ENCODE measurements around the gene TBCK. TPM values are rescaled to one million over a fixed set of nuclear protein-coding genes. Genes with fewer than 3 reads are reported as not detected.
"Not testable (repeated sequence)": the region's sequence is repeated elsewhere in the genome, so short reads cannot be mapped to it uniquely, and the experiment has no call there.

TBCK gene
- total and polyA plus RNA-seq, 3 experiments from 2014 or later: 21.0 to 23.9 (median 21.7) TPM

DNA sequence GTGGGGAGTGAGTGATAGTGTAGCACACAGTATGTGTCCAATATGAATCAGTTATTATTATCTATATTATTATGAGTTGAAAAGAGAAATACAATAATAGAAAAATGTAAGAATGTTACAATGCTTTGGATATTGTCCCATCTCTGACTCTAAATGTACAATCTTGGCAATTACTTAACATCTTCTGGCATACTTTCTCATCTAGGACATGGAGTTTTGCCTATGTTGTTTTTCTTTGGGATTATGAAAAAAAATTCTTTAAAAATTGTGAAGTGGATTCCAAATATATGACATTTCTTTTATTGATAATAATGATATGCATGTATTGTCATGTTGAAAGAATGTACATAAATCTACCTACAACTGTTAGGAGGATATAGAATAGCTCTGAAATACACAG lies 84.1 kb downstream of the TBCK start:
- H3K4me1 Mint-ChIP-seq: no peaks in the 10 kb centered on the region
- H3K27ac ChIP-seq (ENCODE audit: low read depth, low read length): no peak overlapping the region

DNA sequence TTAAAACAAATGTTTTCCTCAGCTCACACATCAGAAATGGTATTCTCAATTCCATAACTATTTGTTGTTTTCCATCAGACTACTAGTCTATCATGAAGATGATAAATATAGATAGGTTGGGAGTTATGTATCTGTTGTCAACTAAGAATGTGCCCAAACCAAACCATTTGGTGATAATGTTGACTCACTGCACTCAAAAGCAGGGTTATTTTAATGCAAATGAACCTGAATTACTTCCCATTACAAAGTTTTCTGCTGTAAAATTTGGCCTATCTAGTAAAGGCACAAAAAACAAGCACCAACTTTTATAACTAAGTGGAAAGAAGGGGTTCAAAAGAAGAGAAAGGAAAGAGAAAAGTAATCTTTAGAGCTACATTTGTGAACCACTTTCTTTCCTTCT lies 93.5 kb downstream of the TBCK start:
- Histone ChIP-seq H3K9me3 (ENCODE audit: low read length) (no peaks in the 10 kb centered on the region), H3K27ac (ENCODE audit: low read depth, low read length) (no peak overlapping the region), H3K36me3 (ENCODE audit: insufficient read depth, low read length) (no peaks in the 10 kb centered on the region), H3K4me1 (ENCODE audit: insufficient read depth, low read length) (no peaks in the 10 kb centered on the region), H3K4me3 (ENCODE audit: low read length) (no peak overlapping the region), H3K27me3 (ENCODE audit: insufficient read depth, low read length, poor library complexity, severe bottlenecking) (no peaks in the 10 kb centered on the region)
- peaks cover 0 to 6% (median 0%) of the 10 kb centered on the region in 5 donors for H3K9me3 Mint-ChIP-seq
- peaks cover 0 to 1% of the 10 kb centered on the region in 2 donors for H3K27me3 Mint-ChIP-seq
- POLR2A ChIA-PET: no interaction called here
- DNase-seq: no peak
- peaks cover 20 to 36% (median 21%) of the 10 kb centered on the region in 3 donors for H3K36me3 Mint-ChIP-seq
- no peaks in the 10 kb centered on the region for H3K4me1 Mint-ChIP-seq
- CTCF ChIA-PET: no interaction called here
- H3K4me3 Mint-ChIP-seq: no peak overlapping the region
- H3K27ac Mint-ChIP-seq: peak overlapping the region in 1 of 8 donors; percentile 36

More for the DNA sequence above, 84.1 kb downstream of the TBCK start:
- Mint-ChIP-seq H3K9me3 (no peaks in the 10 kb centered on the region), H3K27ac (no peak overlapping the region), H3K4me3 (no peak overlapping the region), H3K27me3 (no peaks in the 10 kb centered on the region), H3K36me3 (peaks cover 18 to 79% (median 33%) of the 10 kb centered on the region in 3 donors)
- CTCF ChIA-PET: no interaction called here
- POLR2A ChIA-PET: no interaction called here
- no peaks in the 10 kb centered on the region for H3K27me3 ChIP-seq (ENCODE audit: insufficient read depth, low read length, poor library complexity, severe bottlenecking)
- no peak overlapping the region for H3K4me3 ChIP-seq (ENCODE audit: low read length)
- no peaks in the 10 kb centered on the region for H3K4me1 ChIP-seq (ENCODE audit: insufficient read depth, low read length)
- H3K36me3 ChIP-seq (ENCODE audit: insufficient read depth, low read length): no peaks in the 10 kb centered on the region
- no peak for DNase-seq
- no peaks in the 10 kb centered on the region for H3K9me3 ChIP-seq (ENCODE audit: low read length)

DNA sequence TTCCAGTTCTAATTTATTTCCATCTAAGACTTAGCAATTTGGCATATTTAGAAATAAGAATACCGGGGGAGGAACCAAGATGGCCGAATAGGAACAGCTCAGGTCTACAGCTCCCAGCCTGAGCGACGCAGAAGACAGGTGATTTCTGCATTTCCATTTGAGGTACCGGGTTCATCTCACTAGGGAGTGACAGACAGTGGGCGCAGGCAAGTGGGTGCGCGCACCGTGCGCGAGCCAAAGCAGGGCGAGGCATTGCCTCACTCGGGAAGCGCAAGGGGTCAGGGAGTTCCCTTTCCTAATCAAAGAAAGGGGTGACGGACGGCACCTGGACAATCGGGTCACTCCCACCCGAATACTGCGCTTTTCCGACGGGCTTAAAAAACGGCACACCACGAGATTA lies 102.7 kb downstream of the TBCK start:
- H3K4me3 ChIP-seq (ENCODE audit: low read length); H3K27ac ChIP-seq (ENCODE audit: low read depth, low read length); H3K4me1 ChIP-seq (ENCODE audit: insufficient read depth, low read length); H3K4me1 Mint-ChIP-seq; H3K27ac Mint-ChIP-seq; H3K9me3 Mint-ChIP-seq; H3K9me3 ChIP-seq (ENCODE audit: low read length); DNase-seq; H3K36me3 ChIP-seq (ENCODE audit: insufficient read depth, low read length); H3K4me3 Mint-ChIP-seq; H3K27me3 Mint-ChIP-seq; H3K27me3 ChIP-seq (ENCODE audit: insufficient read depth, low read length, poor library complexity, severe bottlenecking); CTCF ChIA-PET; POLR2A ChIA-PET: not testable (repeated sequence)
- peaks cover 8 to 26% (median 8%) of the 10 kb centered on the region in 3 donors for H3K36me3 Mint-ChIP-seq

DNA sequence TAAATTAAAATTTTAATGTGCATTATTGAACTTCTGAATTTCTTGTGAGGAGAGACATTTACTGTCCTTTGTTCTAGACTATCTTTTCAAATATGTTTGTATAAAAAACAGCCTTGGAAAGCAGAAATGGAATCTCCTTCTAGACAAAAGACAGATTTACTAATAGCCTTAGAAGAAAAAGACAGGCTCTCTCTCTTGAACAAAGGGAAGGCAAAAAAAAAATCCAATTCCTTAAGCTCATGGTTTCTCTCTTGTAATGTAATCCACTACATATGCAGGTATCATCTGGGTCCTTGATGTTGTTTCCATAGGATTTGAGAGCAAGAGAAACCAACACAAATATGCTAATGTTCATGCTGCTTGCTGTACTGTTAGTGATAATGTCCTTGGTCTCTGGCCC lies 106.0 kb downstream of the TBCK start:
- H3K27me3 ChIP-seq (ENCODE audit: insufficient read depth, low read length, poor library complexity, severe bottlenecking): no peaks in the 10 kb centered on the region
- H3K4me1 ChIP-seq (ENCODE audit: insufficient read depth, low read length): no peaks in the 10 kb centered on the region
- ChIA-PET POLR2A (no interaction called here), CTCF (no interaction called here)
- Mint-ChIP-seq H3K4me1 (no peaks in the 10 kb centered on the region), H3K27ac (no peak overlapping the region), H3K4me3 (no peak overlapping the region), H3K36me3 (peaks cover 9 to 32% (median 12%) of the 10 kb centered on the region in 3 donors), H3K27me3 (no peaks in the 10 kb centered on the region), H3K9me3 (no peaks in the 10 kb centered on the region)
- no peak overlapping the region for H3K4me3 ChIP-seq (ENCODE audit: low read length)
- H3K36me3 ChIP-seq (ENCODE audit: insufficient read depth, low read length): peaks cover 6% of the 10 kb centered on the region
- DNase-seq: no peak
- H3K9me3 ChIP-seq (ENCODE audit: low read length): no peaks in the 10 kb centered on the region
- no peak overlapping the region for H3K27ac ChIP-seq (ENCODE audit: low read depth, low read length)

DNA sequence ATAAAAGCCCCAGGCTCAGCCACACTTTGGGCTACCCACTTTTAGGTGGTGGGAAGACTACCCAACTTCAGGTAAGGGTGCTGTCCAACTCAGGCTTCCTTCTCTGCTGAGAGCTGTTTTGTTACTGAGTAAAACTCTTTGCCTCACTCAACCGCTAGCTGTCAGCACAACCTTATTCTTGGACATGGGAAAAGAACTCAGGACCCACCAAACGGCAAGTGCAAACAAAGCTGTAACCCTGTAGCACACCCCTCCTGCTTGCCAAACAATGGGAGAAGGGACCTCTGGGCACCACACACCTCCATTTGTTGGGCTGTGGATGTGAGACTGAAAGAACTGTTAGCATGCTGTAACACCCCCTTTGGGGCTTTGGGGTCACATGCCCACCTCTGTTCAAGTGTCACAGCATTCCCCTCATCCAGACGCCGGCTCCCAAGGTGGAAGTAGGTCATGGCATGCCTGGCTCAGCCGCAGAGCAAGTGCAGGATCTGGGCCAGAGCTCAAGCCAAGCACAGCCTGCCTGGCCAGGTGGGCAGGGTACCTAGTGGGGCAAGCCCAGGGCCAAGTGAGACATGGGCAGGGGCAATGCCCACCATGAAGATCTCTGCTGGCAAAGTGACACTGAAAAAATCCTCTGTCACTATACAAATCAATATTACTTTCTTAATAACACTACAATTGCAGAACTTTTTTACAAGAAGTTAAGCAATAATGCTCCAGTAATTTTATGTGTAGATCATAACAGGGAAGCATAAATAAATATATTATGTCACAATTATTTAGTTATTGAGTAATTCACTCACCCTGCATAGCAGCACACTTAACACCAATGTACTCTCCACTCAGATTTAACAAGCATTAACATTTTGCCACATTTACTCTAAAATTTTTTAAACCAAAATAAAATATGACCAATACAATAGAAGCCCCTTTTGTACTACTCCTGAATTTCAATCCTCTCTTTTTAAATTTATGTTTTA lies 107.2 kb downstream of the TBCK start:
- H3K4me3 Mint-ChIP-seq: no peak overlapping the region
- no peaks in the 10 kb centered on the region for H3K4me1 Mint-ChIP-seq
- no peaks in the 10 kb centered on the region for H3K27me3 Mint-ChIP-seq
- no peak overlapping the region for H3K27ac ChIP-seq (ENCODE audit: low read depth, low read length)
- H3K36me3 ChIP-seq (ENCODE audit: insufficient read depth, low read length): peaks cover 6% of the 10 kb centered on the region
- H3K4me3 ChIP-seq (ENCODE audit: low read length): no peak overlapping the region
- H3K4me1 ChIP-seq (ENCODE audit: insufficient read depth, low read length): no peaks in the 10 kb centered on the region
- peaks cover 9 to 32% (median 12%) of the 10 kb centered on the region in 3 donors for H3K36me3 Mint-ChIP-seq
- H3K9me3 Mint-ChIP-seq: no peaks in the 10 kb centered on the region
- no peak for DNase-seq
- H3K9me3 ChIP-seq (ENCODE audit: low read length): no peaks in the 10 kb centered on the region
- POLR2A ChIA-PET: no interaction called here
- CTCF ChIA-PET: no interaction called here
- H3K27me3 ChIP-seq (ENCODE audit: insufficient read depth, low read length, poor library complexity, severe bottlenecking): no peaks in the 10 kb centered on the region
- H3K27ac Mint-ChIP-seq: no peak overlapping the region

DNA sequence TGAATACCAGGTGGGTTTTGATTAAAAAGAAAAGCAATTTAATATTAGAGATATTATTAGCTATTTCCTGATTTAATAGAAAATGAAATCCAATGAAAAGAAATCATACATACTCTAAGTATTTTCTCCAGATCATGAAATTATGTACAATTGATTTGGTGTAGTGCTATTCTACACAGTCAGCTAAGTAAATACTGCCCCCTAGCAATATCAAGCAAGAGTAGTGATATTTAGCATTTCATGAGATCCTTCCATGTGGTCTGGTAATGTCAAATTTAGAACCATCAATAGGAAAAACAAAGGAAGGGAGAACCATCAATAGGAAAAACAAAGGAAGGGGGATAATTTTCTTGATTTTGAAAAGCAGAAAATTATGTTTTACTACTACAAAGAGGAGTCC lies 114.6 kb downstream of the TBCK start:
- Mint-ChIP-seq H3K27me3 (no peaks in the 10 kb centered on the region), H3K27ac (no peak overlapping the region), H3K4me3 (no peak overlapping the region), H3K4me1 (no peaks in the 10 kb centered on the region), H3K9me3 (no peaks in the 10 kb centered on the region), H3K36me3 (peaks cover 3 to 14% (median 5%) of the 10 kb centered on the region in 3 donors)
- no peak overlapping the region for H3K4me3 ChIP-seq (ENCODE audit: low read length)
- H3K9me3 ChIP-seq (ENCODE audit: low read length): no peaks in the 10 kb centered on the region
- no peaks in the 10 kb centered on the region for H3K4me1 ChIP-seq (ENCODE audit: insufficient read depth, low read length)
- POLR2A ChIA-PET: no interaction called here
- no peak for DNase-seq
- H3K36me3 ChIP-seq (ENCODE audit: insufficient read depth, low read length): no peaks in the 10 kb centered on the region
- H3K27ac ChIP-seq (ENCODE audit: low read depth, low read length): no peak overlapping the region
- CTCF ChIA-PET: no interaction called here
- H3K27me3 ChIP-seq (ENCODE audit: insufficient read depth, low read length, poor library complexity, severe bottlenecking): no peaks in the 10 kb centered on the region

DNA sequence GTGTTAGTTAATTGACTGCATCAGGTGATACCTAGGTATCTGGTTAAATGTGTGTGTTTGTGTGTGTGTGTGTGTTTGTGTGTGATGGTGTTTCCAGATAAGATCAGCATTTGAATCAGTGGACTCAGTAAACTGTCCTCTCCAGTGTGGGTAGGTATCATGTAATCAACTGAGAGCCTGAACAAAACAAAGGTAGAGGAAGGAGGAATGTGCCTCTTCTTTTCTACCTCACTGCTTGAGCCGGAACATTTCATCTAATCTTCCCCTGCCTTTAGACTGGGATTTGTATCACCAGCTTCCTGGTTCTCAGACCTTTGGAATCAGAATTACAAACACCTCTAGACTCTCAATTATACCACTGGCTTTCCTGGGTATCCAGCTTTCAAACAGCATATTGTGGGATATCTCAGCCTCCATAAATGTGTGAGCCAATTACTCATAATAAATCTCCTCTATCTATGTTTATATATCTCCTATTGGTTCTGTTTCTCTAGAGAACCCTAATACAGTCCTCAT lies 120.5 kb downstream of the TBCK start:
- CTCF ChIA-PET: no interaction called here
- POLR2A ChIA-PET: no interaction called here
- Histone ChIP-seq H3K4me3 (ENCODE audit: low read length) (no peak overlapping the region), H3K36me3 (ENCODE audit: insufficient read depth, low read length) (peaks cover 11% of the 10 kb centered on the region), H3K27ac (ENCODE audit: low read depth, low read length) (no peak overlapping the region), H3K9me3 (ENCODE audit: low read length) (no peaks in the 10 kb centered on the region), H3K27me3 (ENCODE audit: insufficient read depth, low read length, poor library complexity, severe bottlenecking) (no peaks in the 10 kb centered on the region), H3K4me1 (ENCODE audit: insufficient read depth, low read length) (no peaks in the 10 kb centered on the region)
- no peak for DNase-seq
- Mint-ChIP-seq H3K9me3 (no peaks in the 10 kb centered on the region), H3K36me3 (peaks cover 16 to 46% (median 29%) of the 10 kb centered on the region in 3 donors), H3K27me3 (no peaks in the 10 kb centered on the region), H3K4me1 (no peaks in the 10 kb centered on the region), H3K4me3 (no peak overlapping the region), H3K27ac (no peak overlapping the region)

DNA sequence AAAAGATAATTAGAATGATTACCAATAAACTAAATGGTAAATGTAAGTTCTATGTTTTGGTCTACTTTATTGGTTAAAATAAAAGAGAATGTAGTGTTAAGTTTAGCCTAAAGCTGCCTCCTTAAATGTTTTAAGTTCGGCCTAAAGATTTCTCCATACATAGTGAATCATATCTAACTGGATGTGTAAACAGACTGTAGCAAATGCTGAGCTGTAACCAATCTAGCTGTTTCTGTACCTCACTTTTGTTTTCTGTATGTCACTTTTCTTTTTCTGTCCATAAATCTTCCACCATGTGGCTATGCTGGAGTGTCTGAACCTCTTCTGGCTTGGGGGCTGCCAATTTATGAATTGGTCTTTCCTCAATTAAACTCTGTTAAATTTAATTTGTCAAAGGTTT lies 121.2 kb downstream of the TBCK start:
- no peaks in the 10 kb centered on the region for H3K27me3 Mint-ChIP-seq
- H3K4me1 Mint-ChIP-seq: no peaks in the 10 kb centered on the region
- H3K36me3 Mint-ChIP-seq: peaks cover 18 to 49% (median 33%) of the 10 kb centered on the region in 3 donors
- H3K27ac Mint-ChIP-seq: no peak overlapping the region
- no peaks in the 10 kb centered on the region for H3K9me3 Mint-ChIP-seq
- no peaks in the 10 kb centered on the region for H3K27me3 ChIP-seq (ENCODE audit: insufficient read depth, low read length, poor library complexity, severe bottlenecking)
- no peak overlapping the region for H3K27ac ChIP-seq (ENCODE audit: low read depth, low read length)
- H3K9me3 ChIP-seq (ENCODE audit: low read length): no peaks in the 10 kb centered on the region
- no peak overlapping the region for H3K4me3 ChIP-seq (ENCODE audit: low read length)
- no peak overlapping the region for H3K4me3 Mint-ChIP-seq
- no peaks in the 10 kb centered on the region for H3K4me1 ChIP-seq (ENCODE audit: insufficient read depth, low read length)
- POLR2A ChIA-PET: no interaction called here
- CTCF ChIA-PET: no interaction called here
- DNase-seq: no peak
- peaks cover 11% of the 10 kb centered on the region for H3K36me3 ChIP-seq (ENCODE audit: insufficient read depth, low read length)
